ENCODE measurements around the gene TGFBR1. TPM values are rescaled to one million over a fixed set of nuclear protein-coding genes. Genes with fewer than 3 reads are reported as not detected.

Gene TGFBR1
- total RNA-seq, 1 donor from 2014 or later = 29.0 TPM

DNA sequence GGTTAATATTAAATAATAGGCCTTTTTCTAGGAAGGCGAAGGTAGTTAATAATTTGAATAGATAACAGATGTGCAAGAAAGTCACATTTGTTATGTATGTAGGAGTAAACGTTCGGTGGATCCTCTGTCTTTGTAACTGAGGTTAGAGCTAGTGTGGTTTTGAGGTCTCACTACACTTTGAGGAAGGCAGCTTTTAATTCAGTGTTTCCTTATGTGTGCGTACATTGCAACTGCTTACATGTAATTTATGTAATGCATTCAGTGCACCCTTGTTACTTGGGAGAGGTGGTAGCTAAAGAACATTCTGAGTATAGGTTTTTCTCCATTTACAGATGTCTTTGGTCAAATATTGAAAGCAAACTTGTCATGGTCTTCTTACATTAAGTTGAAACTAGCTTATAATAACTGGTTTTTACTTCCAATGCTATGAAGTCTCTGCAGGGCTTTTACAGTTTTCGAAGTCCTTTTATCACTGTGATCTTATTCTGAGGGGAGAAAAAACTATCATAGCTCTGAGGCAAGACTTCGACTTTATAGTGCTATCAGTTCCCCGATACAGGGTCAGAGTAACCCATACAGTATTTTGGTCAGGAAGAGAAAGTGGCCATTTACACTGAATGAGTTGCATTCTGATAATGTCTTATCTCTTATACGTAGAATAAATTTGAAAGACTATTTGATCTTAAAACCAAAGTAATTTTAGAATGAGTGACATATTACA lies 45.7 kb downstream of the TGFBR1 start:
- TF ChIP-seq CTCF (conservative IDR thresholded peaks at IDR 0.05; ENCODE audit: low read depth, low read length) = no peak
- DNase-seq (ENCODE audit: low read depth) = no peak
- H3K4me3 ChIP-seq (ENCODE audit: low read depth, low read length) = no peak overlapping the region

- H3K4me3 ChIP-seq (ENCODE audit: low read depth, low read length) = no peak overlapping the region
- no peak for TF ChIP-seq CTCF (conservative IDR thresholded peaks at IDR 0.05; ENCODE audit: low read depth, low read length)
- DNase-seq (ENCODE audit: low read depth) = no peak
These were observed 49.4 kb downstream of the TGFBR1 start for GRCh38 chr9:99154356-99154755.

DNA sequence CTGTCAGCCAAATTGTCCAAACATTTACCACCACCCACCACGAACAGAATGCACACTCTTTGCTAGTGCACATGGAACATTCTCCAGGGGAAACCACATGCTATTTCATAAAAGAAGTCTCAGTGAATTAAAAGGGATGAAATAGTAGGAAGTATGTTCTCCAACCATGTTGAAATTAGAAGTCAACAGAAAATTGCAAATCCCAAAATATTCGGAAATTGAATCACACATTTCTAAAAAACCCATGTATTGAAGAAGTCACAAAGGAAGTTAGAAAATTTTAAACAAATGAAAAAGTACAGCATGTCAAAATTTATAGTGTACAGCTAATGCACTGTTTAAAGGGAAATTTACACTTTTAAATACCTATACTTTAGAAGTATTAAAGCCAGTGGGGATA lies 50.8 kb downstream of the TGFBR1 start:
- H3K4me3 ChIP-seq (ENCODE audit: low read depth, low read length) = no peak overlapping the region
- no peak for DNase-seq (ENCODE audit: low read depth)
- no peak for TF ChIP-seq CTCF (conservative IDR thresholded peaks at IDR 0.05; ENCODE audit: low read depth, low read length)

GRCh38 chr9:99158629-99159028 lies 53.7 kb downstream of the TGFBR1 start:
- TF ChIP-seq CTCF (conservative IDR thresholded peaks at IDR 0.05; ENCODE audit: low read depth, low read length) = no peak

GRCh38 chr9:99160173-99160572 lies 55.3 kb downstream of the TGFBR1 start:
- DNase-seq (ENCODE audit: low read depth) = no peak
- TF ChIP-seq CTCF (conservative IDR thresholded peaks at IDR 0.05; ENCODE audit: low read depth, low read length) = no peak
- H3K4me3 ChIP-seq (ENCODE audit: low read depth, low read length) = no peak overlapping the region

More at GRCh38 chr9:99158629-99159028, 53.7 kb downstream of the TGFBR1 start:
- H3K4me3 ChIP-seq (ENCODE audit: low read depth, low read length) = no peak overlapping the region
- DNase-seq (ENCODE audit: low read depth) = no peak

DNA sequence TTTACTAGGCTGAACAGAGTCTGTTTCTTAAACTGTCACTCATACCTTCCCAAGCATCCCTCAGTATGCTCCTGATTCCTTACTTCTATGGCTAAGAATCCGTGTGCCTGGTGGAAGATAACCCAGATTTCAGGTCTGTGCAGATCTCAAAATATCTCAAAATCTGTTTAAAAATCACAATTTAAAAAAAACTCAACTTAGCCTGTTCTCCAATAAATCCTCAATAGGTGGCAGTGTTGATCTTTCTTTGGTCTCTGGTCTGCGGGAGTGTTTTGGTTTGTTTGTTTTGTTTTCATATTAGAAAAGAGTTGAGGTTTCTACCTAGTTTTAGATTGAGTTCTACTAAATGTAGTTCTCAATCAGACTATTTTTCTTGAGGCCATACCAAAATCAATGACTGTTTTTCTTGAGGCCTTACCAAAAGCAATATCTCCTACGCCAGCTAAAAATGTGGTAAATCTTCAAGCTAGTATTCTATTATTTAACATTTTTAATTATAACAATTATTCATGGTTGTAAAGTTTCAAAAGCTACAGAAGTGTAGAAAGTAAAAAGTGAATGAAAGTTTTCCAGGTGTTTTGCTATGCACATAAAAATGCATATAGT lies 57.9 kb downstream of the TGFBR1 start:
- H3K4me3 ChIP-seq (ENCODE audit: low read depth, low read length) = no peak overlapping the region
- no peak for DNase-seq (ENCODE audit: low read depth)
- peak; percentile 72 for TF ChIP-seq CTCF (conservative IDR thresholded peaks at IDR 0.05; ENCODE audit: low read depth, low read length)

GRCh38 chr9:99166149-99166548 lies 61.2 kb downstream of the TGFBR1 start:
- DNase-seq (ENCODE audit: low read depth) = no peak
- H3K4me3 ChIP-seq (ENCODE audit: low read depth, low read length) = no peak overlapping the region
- no peak for TF ChIP-seq CTCF (conservative IDR thresholded peaks at IDR 0.05; ENCODE audit: low read depth, low read length)

Data from epithelial cell of proximal tubule (primary cell).